Neural progenitor cell (in vitro differentiated cells): Measurements from ENCODE around the gene CD55.

Experiments
- CTCF ChIP-seq: fragments of 200-600 bp; sonication (generic); IDR thresholded peaks from 2 replicates; pipeline ENCODE4 v1.5.1; 2017; ENCODE audit warnings: antibody characterized with exemption, mild to moderate bottlenecking
- EZH2 ChIP-seq: fragments of 200-600 bp; sonication (generic); IDR thresholded peaks from 2 replicates; pipeline ENCODE4 v1.6.1; 2017; ENCODE audit warnings: antibody characterized with exemption, mild to moderate bottlenecking, moderate library complexity
- EZH2phosphoT487 ChIP-seq: fragments of 200-600 bp; sonication (generic); IDR thresholded peaks from 2 replicates; pipeline ENCODE4 v1.6.1; 2017; ENCODE audit warnings: antibody characterized with exemption

DNA sequence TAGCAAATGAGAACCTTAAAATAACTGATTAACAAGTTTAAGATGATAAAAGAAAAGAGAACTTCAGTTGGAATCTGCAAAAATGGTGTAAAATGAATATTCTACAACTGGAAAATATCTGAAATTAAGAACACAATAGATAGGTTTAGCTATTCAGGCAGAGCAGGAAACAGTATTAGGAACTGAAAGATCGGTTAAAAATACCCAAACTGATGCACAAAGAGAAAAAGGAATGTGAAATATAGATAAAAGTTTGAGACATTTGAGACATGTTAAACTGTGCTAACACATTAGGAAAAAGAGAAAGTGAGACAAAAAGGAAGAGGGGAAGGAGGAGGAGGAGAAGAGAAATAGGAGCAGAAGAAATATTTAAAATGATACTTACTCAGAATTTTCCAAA is 12.1 kb downstream of the CD55 start:
- no peak for TF ChIP-seq CTCF
- no peak for TF ChIP-seq EZH2phosphoT487
- no peak for TF ChIP-seq EZH2
